Vagina (tissue), 2 donors: ENCODE results near the gene DACT2. TPM values are rescaled to one million over a fixed set of nuclear protein-coding genes. Genes with fewer than 3 reads are reported as not detected.

Experiments used
- DNase-seq, 2 donors: peaks; one replicate each; pipeline ENCODE4 v3.0.0-alpha.2; 2017; ENCODE audit errors: extremely low spot score in 2 of 2
- H3K27ac ChIP-seq: fragments of 200-600 bp; sonication (generic); one replicate; pipeline ENCODE4 v1.5.1; 2019
- H3K27me3 ChIP-seq: fragments of 200-600 bp; sonication (generic); one replicate; pipeline ENCODE4 v1.5.1; 2019
- H3K36me3 ChIP-seq, 2 donors: fragments of 200-600 bp; sonication (generic); one replicate each; pipeline ENCODE4 v1.5.1; 2017 to 2019
- H3K4me1 ChIP-seq: fragments of 200-600 bp; sonication (generic); one replicate; pipeline ENCODE4 v1.5.1; 2019
- H3K4me3 ChIP-seq, 2 donors: fragments of 200-600 bp; sonication (generic); 1 replicate in 1 of 2; 2 replicates in 1 of 2; pipeline ENCODE4 v1.5.1; 2016 to 2019
- H3K9me3 ChIP-seq: fragments of 200-600 bp; sonication (generic); one replicate; pipeline ENCODE4 v1.5.1; 2019
- CTCF ChIP-seq, 3 experiments: fragments of 450-650 bp in 2 of 3; fragments of 200-600 bp in 1 of 3; sonication (generic) in 1 of 3; IDR thresholded peaks; one replicate each; pipeline ENCODE4 v1.5.1; 2017 to 2019; ENCODE audit warnings: antibody characterized with exemption in 3 of 3, mild to moderate bottlenecking in 2 of 3, moderate library complexity in 2 of 3
- POLR2A ChIP-seq, 2 donors: fragments of 450-650 bp; IDR thresholded peaks; one replicate each; pipeline ENCODE4 v1.6.1; 2017; ENCODE audit warnings: antibody characterized with exemption in 2 of 2, mild to moderate bottlenecking in 2 of 2, moderate library complexity in 2 of 2
- POLR2AphosphoS5 ChIP-seq, 2 donors: sonication (generic); formaldehyde crosslinking; IDR thresholded peaks; one replicate each; pipeline ENCODE4 v1.9.0; 2017; ENCODE audit warnings: antibody characterized with exemption in 2 of 2, mild to moderate bottlenecking in 2 of 2, low read depth in 1 of 2; ENCODE audit not compliant: insufficient read depth in 1 of 2
- intact Hi-C: fragments of 100-400 bp; cut with DNase I; formaldehyde crosslinking; loops from one replicate; pipeline ENCODE4 v1.15.1; 2023
- total RNA-seq: library from RNA; depleted of rRNA; stranded (reverse); fragments of >200 nt; gene quantifications from one replicate; pipeline ENCODE4 v1.2.3, GENCODE V29; 2016

DACT2 gene
- total RNA-seq, 1 donor from 2014 or later: 1.5 TPM

- Histone ChIP-seq H3K36me3 (no peaks in the 10 kb centered on the region), H3K4me1 (no peaks in the 10 kb centered on the region)
- intact Hi-C loops: no loop called here
Observed at GRCh38 chr6:168344338-168344737, 24.8 kb upstream of the DACT2 start.

GRCh38 chr6:168343239-168344150 lies 23.9 kb upstream of the DACT2 start:
- Histone ChIP-seq H3K27ac (no peak overlapping the region), H3K27me3 (no peaks in the 10 kb centered on the region), H3K4me3 (no peak overlapping the region), H3K9me3 (no peaks in the 10 kb centered on the region), H3K4me1 (no peaks in the 10 kb centered on the region), H3K36me3 (no peaks in the 10 kb centered on the region)
- intact Hi-C loops: no loop called here
- peak in 1 of 2 donors; percentile 71 for DNase-seq
- TF ChIP-seq POLR2A (IDR thresholded peaks at IDR 0.05): no peak
- TF ChIP-seq CTCF (IDR thresholded peaks at IDR 0.05): no peak
- no peak for TF ChIP-seq POLR2AphosphoS5 (IDR thresholded peaks at IDR 0.05; ENCODE audit: insufficient read depth in 1 of 2, low read depth in 1 of 2)

More at GRCh38 chr6:168344338-168344737, 24.8 kb upstream of the DACT2 start:
- H3K4me3 ChIP-seq: no peak overlapping the region
- peak in 1 of 2 donors; percentile 64 for DNase-seq
- H3K27ac ChIP-seq: no peak overlapping the region
- no peaks in the 10 kb centered on the region for H3K27me3 ChIP-seq
- TF ChIP-seq POLR2A (IDR thresholded peaks at IDR 0.05) (no peak), POLR2AphosphoS5 (IDR thresholded peaks at IDR 0.05; ENCODE audit: insufficient read depth in 1 of 2, low read depth in 1 of 2) (no peak), CTCF (IDR thresholded peaks at IDR 0.05) (no peak)
- no peaks in the 10 kb centered on the region for H3K9me3 ChIP-seq

GRCh38 chr6:168342636-168343035 lies 23.1 kb upstream of the DACT2 start:
- TF ChIP-seq CTCF (IDR thresholded peaks at IDR 0.05) (no peak), POLR2AphosphoS5 (IDR thresholded peaks at IDR 0.05; ENCODE audit: insufficient read depth in 1 of 2, low read depth in 1 of 2) (peak in 1 of 2 donors; percentile 43), POLR2A (IDR thresholded peaks at IDR 0.05) (no peak)
- Histone ChIP-seq H3K4me1 (no peaks in the 10 kb centered on the region), H3K27me3 (no peaks in the 10 kb centered on the region), H3K27ac (no peak overlapping the region), H3K4me3 (no peak overlapping the region), H3K36me3 (no peaks in the 10 kb centered on the region), H3K9me3 (no peaks in the 10 kb centered on the region)
- intact Hi-C loops: no loop called here
- DNase-seq: peak in 1 of 2 donors; percentile 77

- intact Hi-C loops: no loop called here
- H3K27ac ChIP-seq: no peak overlapping the region
- TF ChIP-seq POLR2AphosphoS5 (IDR thresholded peaks at IDR 0.05; ENCODE audit: insufficient read depth in 1 of 2, low read depth in 1 of 2): no peak
- TF ChIP-seq CTCF (IDR thresholded peaks at IDR 0.05): no peak
- TF ChIP-seq POLR2A (IDR thresholded peaks at IDR 0.05): no peak
- no peak overlapping the region for H3K4me3 ChIP-seq
- no peaks in the 10 kb centered on the region for H3K36me3 ChIP-seq
- H3K9me3 ChIP-seq: no peaks in the 10 kb centered on the region
- DNase-seq: peak in 1 of 2 donors; percentile 49
- no peaks in the 10 kb centered on the region for H3K27me3 ChIP-seq
- no peaks in the 10 kb centered on the region for H3K4me1 ChIP-seq
Observed at GRCh38 chr6:168341280-168341900, 21.8 kb upstream of the DACT2 start.
